Loucy (cell line): Measurements from ENCODE around the gene ROBO1.

Experiments
- CTCF ChIP-seq: fragments of 200-600 bp; sonication (generic); conservative IDR thresholded peaks from 2 replicates; pipeline ENCODE4 v1.5.1; 2014; ENCODE audit warnings: mild to moderate bottlenecking, antibody characterized with exemption, low read length
- EZH2phosphoT487 ChIP-seq: fragments of 200-600 bp; IDR thresholded peaks from 2 replicates; pipeline ENCODE4 v1.6.1; 2018; ENCODE audit warnings: antibody characterized with exemption, mild to moderate bottlenecking, moderate library complexity, borderline replicate concordance

- TF ChIP-seq CTCF (no peak), EZH2phosphoT487 (no peak)
Observed at GRCh38 chr3:79810092-79810491, 42.3 kb upstream of the ROBO1 start.
